HG03039 (cell line): Measurements from ENCODE around the gene PARVA.

Experiments
- ATAC-seq: cut with Tn5 transposase; IDR thresholded peaks from one replicate; pipeline ENCODE4 v1.9.1; 2021; ENCODE audit warnings: mild to moderate bottlenecking, moderate library complexity; ENCODE audit not compliant: unreplicated experiment

The PARVA gene

DNA sequence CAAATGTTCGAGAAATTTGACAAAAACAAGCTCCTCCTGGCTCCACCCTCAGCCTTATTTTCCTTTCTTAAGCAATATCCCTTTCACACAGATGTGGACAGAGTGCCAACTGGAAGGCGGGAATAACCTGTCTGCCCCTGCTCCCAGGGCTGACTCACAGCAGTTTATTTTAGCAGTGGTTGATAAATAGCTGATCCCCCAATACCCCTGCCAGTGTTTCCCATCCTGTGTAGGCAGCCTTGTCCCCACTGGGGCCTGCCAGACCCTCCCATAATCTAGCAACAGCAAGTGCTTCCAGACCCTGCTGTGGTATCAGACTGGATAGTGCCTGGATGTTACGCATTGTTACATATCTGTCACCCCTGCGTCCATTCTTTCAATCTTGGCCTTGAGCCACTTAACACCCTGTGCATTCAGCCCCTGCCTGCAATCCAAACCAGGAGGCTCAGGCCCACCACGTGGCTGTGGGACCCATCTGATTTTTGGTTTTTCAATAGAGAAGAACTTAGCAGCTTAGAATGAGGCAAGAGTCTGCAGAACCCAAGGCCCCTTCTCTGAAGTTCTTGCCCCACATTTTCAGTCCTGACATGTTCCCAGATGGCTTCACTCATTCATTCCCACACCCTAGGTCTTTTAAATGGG lies 53.7 kb downstream of the PARVA start:
- ATAC-seq: no peak

DNA sequence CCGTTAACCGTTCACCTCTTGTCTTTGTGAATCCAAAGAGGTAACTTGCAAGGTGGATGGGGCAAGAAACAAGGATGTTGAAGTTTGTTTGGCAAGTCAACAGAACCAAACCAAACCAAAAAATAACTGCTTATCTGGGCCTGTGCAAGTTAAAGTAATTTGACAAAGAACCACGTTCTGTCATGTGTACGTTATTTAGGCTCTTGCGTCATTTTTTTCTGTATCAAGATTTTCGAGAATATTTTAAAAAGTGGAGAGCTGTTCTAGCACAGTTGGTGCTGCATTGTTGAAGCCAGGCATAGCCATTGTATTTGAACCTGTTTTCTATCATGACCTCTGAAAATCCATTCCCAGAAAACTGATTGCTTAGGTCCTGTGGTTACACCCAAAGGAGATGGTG lies 55.1 kb downstream of the PARVA start:
- no peak for ATAC-seq

DNA sequence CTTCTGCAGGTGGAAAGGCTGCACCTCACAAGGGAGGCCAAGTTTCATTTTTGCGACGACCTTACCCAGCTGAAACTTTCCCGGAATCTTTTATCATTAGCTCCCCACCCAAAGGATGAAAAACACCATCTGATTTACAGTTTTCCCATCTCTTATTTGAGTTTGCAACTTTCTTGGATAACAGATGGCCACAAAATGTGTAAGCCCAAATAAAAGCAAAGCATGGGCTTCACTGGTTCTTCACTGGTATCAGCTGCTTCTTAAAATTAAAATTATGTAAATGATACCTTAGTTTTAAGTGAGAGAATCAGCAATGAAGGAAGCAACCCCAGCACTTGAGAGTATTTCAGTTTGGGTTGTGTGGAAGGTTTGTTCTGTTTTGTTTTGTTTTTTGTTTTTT lies 55.8 kb downstream of the PARVA start:
- ATAC-seq: no peak

DNA sequence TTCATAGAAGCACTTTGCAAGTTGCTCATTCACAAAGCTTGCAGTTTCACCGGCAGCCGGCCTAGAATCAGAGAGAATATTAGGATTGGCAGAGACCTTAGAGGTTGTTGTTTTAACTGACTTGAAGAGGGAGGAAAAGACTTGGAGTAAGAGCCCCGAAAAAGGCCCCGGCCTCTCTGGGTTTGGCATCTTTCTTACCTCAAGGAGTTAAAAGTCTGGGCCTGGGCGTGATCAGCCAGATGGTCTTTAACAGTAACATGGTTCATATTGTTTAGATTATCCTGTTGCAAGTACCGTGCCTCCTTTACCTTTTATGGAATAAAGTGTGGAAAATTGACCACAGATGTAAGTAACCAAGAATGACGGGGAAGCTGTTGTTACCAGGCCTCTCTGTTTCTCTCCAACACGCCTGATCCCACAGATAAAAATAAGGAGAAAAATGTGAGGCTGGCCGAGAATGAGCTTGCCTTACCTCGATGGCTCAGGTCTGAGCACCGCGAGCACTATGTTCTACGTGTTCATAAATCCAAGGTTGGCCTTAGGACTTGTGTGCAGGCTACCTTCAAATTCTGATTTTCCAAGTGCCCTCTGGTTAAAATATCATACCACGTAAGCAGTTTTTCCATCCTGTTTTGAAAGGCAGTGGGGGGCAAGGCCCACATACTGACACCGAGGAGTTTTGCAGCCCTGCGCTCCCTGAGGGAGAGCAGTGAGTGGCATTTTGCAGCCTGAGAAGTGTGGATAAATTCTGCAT lies 56.4 kb downstream of the PARVA start:
- no peak for ATAC-seq

DNA sequence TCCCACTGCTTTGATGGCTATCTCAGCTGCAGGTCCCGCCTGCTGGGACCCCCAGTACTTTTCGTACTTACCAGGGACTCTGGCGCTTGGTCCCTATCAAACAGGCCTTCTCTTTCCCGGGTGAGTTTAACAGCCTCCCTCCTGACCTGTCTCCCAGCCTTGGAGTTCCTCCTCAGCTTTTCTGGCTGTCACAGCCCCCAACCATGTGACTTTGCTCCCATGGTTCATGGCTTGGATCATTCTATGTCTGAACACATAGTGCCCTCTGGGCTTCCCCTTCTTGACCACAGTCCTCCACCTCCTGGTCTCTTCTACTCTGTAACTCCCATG lies 56.9 kb downstream of the PARVA start:
- no peak for ATAC-seq

DNA sequence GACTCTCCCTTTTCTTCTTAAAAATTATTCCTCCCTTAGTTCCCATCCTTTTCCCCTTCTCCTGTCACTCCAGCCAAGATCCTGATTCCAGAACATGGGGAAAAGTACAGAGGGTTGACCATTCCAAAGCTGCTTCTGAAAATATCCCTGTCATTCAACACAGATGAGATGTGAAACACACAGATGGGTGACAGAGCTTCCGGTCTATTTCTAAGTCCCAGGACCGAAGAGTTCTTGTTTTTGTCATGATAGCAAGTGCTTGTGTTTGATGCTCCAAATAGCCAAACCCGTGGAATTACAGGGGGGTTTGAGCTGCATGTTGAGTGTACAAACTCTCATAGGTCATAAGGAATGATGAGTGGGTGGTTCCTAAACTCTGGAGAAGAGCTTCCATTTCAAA lies 57.9 kb downstream of the PARVA start:
- ATAC-seq: no peak

DNA sequence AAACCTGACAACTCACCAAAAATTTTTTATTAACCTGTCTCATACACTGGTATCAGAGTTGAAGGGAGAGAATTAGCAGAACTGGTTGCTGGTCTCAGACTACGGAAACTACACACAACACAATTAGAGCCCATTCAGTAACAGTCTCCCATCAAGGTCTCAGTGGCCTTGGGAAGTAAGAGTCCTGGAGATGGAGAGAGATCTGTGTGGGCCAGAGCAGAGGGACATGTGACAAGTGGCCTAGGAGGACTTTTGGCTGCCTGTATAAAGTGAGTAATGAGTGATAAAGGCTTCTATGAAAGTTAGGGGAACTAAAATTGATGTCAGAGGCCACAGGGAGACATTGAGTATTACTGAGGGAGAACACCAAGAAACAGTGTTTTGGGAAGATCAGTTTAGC lies 58.9 kb downstream of the PARVA start:
- ATAC-seq: no peak

DNA sequence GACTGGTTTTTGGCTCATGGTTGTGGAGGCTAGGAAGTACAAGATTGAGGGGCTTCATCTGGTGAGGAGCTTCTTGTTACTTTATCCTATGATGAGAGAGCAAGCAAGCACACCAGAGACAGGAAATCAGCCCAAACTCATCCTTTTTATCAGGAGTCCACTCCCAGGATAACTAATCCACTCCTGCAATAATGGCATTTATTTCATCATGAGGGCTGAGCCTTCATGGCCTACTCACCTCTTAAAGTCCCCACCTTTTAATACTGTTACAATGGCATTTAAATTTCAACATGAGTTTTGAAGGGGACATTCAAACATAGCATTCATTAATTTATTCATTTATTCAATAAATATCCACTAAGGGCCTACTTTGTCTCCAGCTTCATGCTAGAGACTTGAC lies 60.9 kb downstream of the PARVA start:
- ATAC-seq: no peak

DNA sequence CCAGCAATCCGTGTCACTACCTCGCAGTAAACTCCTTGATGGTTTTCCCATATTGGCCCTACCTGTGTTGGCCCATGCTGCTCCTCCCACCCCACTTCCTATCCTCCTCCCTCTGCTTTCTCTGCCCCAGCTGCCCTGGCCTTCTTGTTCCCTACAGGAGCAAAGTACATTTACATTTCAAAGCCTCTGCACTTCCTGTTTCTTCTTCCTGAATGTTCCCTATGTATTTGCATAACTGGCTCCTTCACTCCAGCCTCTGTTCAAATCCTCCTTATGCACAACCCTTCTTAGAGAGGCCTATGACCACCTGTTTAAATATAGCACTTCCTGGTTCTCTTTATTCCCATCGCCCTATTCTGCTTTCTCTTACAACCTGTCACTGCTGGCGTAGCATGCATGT lies 62.2 kb downstream of the PARVA start:
- no peak for ATAC-seq

DNA sequence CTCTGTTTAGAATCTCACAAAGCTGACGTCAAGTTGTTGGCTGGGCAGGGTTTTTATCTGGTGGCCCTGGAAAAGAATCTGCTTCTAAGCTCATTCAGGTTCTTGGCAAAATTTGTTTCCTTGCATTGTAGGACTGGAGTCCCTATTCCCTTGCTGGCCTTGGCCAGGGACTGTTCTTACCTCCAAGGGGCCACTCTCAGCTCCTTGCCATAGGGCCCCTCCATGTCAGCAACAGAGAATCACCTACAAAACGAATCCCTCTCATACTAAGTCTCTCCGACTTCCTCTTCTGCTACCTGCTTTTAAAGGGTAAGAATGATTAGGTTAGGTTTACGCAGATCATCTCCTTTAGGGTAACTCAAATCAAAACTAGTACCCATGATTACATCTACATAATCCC lies 63.2 kb downstream of the PARVA start:
- no peak for ATAC-seq

DNA sequence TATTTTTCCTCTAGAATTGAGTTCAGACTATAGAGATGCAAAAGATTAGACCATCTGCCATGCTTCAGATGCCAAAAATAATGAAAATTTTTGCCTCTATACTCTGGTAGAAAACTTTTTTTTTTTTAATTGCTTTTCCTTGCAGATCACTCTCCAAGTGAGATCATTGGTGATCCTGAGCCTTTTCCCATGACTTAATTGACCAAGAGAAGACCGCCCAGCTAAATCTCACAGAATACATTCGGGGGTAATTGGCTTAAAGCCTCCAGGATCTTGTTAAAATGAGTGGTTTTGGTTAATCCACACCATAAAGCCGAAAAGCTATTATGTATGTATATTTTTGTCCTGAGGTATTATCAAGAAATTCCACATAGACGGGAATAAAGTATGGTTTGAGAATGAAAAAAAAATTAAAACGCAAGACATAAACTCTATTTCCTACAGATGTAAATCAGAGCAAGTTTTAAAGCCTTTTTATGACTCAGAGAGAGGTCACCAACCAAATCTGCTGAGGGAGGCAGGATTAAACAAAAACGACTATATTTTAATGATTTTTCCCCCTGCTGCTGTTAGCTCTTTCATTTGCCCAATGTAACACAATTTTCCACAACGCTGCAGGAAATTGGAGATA lies 64.0 kb downstream of the PARVA start:
- no peak for ATAC-seq

DNA sequence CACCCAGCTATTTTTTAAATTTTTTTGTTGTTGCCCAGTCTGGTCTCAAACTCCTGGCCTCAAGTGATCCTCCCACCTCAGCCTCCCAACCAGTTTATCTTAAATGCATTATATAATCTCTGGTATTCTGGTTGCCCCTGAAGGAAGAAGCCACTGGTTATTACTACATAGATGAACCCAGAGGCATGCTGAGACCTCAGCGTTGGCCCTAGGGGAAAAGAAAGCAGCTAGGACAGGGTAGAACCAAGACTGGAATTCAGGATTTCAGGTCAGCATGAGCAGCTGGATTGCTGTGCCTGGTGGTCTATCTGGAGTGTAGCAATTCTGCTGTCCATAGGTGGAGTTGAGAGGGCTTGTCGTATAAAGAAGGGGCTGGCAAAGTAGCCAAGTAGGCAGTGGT lies 67.2 kb downstream of the PARVA start:
- ATAC-seq: no peak

DNA sequence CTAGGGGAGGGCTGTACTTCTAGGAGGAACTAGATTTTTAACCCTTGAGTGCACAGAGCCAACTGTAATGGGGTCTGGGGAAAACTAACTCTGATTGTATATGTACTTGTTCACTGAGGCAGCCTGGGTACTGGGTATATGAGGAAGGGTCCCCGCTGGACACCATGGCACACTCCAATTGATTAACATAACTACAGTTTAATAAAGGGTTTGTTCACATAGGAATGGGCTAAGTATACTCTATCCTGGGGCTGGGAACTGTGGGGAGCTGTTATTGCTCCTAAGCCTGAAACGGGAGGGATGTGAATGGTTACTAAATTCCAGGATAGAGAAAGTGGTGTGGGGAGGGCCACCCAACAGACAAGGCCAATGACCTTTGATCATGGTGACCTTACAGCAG lies 67.6 kb downstream of the PARVA start:
- ATAC-seq: no peak

DNA sequence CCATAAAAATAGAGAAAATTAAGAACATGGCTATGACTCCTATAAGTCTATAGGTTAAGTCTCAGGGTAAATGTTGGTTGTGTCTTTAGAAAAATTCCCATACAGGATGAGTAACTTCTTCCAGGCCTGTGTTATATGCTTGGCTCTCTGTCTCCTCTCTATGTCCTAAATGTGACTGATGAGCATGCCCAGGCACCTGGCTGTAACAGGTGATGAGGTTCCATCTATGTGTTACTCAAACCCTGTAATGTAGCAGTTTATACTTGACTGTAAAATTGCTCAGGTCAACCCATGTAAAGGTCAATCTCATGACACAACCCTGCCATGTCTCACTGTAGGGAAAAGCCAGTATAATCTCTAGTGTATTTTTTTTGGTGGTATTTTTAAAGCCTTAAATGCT lies 69.5 kb downstream of the PARVA start:
- ATAC-seq: no peak

DNA sequence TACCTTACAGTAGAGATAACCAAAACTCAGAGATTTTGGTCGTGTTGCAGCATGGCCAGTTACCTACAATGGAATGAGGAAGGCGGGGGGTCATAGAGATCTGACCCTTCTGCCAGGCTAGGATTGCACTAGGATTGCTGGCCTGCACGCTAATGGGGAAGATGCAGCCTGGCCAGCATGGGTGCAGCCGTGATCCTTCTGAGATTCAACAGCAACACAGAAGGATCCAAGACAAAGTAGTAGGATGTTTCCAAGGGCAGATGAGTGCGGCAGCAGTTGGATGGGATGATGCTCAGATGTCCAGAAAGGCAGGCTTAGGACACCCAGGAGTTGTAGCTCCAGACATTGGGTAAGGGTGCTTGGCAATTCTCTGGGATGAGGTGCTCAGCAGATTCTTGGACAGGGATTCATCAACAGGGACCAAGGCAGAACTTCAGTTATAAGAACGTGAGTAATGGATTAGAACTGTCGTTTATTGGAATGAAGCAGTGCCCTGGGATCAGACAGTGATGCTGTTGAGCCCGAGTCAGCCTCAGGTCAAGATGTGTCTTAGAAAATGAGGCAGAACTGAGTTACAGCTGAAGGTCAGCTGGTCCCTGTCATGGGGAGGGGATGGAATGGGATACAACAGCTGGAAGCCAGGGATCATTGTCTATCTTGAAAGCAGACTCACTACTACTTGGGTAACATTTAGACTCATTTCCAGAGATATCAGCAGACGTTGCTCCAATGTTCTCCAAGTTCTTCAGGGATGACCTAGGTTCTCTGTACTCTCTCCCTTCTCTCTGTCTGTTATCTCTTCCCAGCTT lies 71.0 kb downstream of the PARVA start:
- no peak for ATAC-seq

DNA sequence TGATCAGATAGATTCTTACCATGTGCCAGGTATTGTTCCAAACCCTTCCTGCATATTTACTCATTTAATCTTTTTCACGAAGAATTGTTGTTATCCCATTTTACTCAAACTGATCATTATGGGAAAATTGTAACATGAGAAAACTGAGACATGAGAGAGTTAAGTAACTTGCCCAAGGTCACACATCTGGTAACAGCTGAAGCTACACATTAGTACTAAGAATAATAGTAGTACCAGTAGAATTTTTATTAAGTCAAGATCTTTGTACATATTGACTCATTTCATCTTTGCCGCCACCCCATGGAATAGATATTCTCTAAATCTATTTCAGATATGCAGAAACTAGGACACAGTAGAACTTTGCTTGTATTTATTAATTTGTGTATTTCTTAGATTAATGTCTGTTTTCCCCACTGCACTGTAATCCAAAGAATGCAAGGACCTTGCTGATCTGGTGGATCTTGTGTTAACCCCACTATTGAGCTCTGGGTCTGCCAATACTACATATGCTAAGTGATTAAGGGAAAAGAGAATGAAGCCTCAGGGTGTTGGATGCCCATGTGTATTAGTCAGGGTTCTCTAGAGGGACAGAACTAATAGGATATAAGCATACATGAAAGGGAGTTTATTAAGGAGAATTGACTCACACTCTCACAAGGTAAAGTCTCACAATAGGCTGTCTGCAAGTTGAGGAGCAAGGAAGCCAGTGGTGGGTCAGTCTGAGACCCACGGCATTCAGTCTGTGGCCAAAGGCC lies 72.8 kb downstream of the PARVA start:
- no peak for ATAC-seq

DNA sequence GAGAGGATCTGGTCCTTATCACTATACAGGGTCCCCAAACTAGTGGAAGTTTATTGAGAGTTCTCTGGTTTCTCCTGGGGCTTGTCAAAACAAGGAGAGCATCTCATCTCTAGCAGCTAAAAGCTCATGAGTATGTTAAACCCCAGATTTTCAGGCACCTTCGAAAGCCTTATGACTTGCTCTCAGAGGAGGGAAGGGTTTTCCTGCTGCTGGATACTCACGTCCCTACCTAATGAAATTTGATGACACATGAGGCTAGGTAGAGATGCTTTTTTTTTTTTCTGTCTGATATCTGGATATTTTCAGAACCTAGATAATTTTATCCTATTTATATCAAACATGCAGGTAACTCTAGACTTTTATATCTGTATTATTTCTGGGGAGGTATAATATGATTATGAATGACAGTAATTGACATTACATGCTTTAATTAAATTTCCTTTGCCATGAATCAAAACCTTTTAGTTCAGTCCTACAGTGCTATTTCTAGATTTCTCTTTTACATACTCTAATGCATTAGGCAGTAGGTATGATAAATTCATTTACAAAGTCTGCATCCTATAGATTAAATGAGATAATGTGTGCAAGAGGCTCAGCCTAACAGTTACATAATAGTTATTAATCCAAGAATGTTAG lies 73.9 kb downstream of the PARVA start:
- ATAC-seq: no peak

DNA sequence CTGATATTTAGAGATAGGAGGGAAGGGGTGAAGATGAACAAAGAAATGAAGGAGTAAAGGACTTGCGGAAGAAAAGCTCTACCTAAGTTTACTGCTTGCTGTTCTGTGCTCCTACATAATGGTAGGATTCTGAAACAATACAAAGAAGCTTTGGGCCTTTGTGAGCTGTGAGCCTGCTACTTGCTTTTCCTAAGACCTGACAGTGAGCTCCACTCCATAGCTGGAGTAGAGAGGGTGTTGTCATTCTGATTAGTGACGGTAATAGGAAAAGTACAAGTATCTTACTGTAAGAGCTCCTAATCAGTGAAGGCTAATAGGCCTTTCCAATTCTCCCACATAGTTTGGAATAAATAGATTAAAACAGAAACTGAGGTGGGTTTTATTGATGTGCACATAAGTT lies 75.9 kb downstream of the PARVA start:
- ATAC-seq: no peak

DNA sequence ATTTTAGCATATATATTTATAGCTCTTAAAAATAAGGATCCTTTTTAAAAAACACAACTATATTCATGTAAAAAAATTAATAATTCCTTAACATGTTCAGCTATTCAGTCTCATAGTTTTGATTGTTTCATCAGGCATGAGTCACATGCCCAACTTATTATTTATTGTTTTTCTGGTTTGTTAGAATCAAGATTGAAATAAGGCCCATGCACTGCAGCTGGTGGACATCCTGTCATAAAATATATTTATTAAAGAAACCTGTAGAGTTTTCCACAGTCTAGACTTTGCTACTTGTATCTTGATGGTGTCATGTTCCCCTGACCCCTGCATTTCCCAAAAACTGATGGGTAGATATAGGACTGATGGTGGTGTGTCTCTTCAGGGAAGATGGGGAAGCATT lies 77.4 kb downstream of the PARVA start:
- ATAC-seq: no peak

DNA sequence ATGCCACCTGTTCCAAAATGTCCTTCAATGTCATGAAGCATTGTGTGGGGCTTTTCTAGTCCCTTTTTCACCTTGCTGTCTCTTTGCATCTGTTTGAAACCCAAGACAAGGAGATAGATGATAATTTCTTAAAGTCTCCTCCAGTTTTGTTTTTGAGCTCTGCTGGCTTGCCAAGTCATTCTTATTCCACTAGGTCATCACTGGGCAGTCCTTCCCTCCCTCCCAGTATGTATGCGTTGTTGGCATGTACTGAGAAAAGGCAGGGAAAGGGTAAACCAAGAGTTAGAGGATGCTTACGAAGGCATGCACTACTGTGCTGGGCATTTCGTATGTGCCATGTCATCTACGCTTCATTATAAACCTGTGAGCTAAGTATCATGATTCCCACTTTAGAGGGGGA lies 78.6 kb downstream of the PARVA start:
- no peak for ATAC-seq
